ENCODE measurements around the gene MPND.
A peak's percentile ranks its signal among the peaks of the same experiment; 100 is the strongest.

The MPND gene

GRCh38 chr19:4393947-4394590, 50.7 kb downstream of the MPND start:
- Histone ChIP-seq H3K9me3 (ENCODE audit: control insufficient read depth, insufficient read depth, low read depth, low read length) (no peaks in the 10 kb centered on the region), H3K4me3 (ENCODE audit: low read depth, low read length) (no peak overlapping the region), H3K36me3 (ENCODE audit: control insufficient read depth in 2 of 2, insufficient read depth in 1 of 2, low read length in 2 of 2) (peaks cover 3 to 45% of the 10 kb centered on the region in 2 experiments; a peak in 2 of 3 replicates), H3K4me1 (ENCODE audit: control insufficient read depth, insufficient read depth, low read length) (peaks cover 13% of the 10 kb centered on the region), H3K27ac (ENCODE audit: extremely low read depth, low read depth, low read length) (no peak overlapping the region)
- POLR2A ChIA-PET, result interaction anchor here (0.6 to 1.3 kb wide), 6 partner anchors 8 to 51 kb away, joined by 3 to 7 read pairs (median 4); partner anchors contain the start of gene CHAF1A
- no peak for TF ChIP-seq ZBTB48 (tag by site-specific recombination; IDR thresholded peaks at IDR 0.05)
- 0 out of 2 replicates have a peak, but pooled peaks have one; percentile 18 for TF ChIP-seq ZNF362 (tag by site-specific recombination; IDR thresholded peaks at IDR 0.05)
- no peak for TF ChIP-seq IKZF3 (tag by site-specific recombination; IDR thresholded peaks at IDR 0.05)
- TF ChIP-seq ZNF354C (tag by site-specific recombination; IDR thresholded peaks at IDR 0.05; ENCODE audit: borderline replicate concordance, low read depth), result no peak
- TF ChIP-seq ZNF341 (tag by site-specific recombination; IDR thresholded peaks at IDR 0.05; ENCODE audit: low read depth), result peak; percentile 50
- TF ChIP-seq ZNF768 (tag by site-specific recombination; IDR thresholded peaks at IDR 0.05), result no peak
- no peak for TF ChIP-seq REPIN1 (tag by site-specific recombination; IDR thresholded peaks at IDR 0.05; ENCODE audit: low read depth)
- CTCF ChIA-PET, result interaction anchor here (0.7 kb wide), 1 partner anchor 18 kb away, joined by 3 read pairs; no protein-coding TSS in a partner anchor

- POLR2A ChIA-PET, result no interaction called here
- no peaks in the 10 kb centered on the region for H3K4me1 ChIP-seq (ENCODE audit: control insufficient read depth, insufficient read depth, low read length)
- H3K27ac ChIP-seq (ENCODE audit: extremely low read depth, low read depth, low read length), result no peak overlapping the region
- CTCF ChIA-PET, result interaction anchor here (0.7 to 1.3 kb wide), 3 partner anchors 9 to 45 kb away, joined by 3 to 4 read pairs (median 4); no protein-coding TSS in a partner anchor
- peaks cover 3 to 37% of the 10 kb centered on the region in 2 experiments; a peak in 2 of 3 replicates for H3K36me3 ChIP-seq (ENCODE audit: control insufficient read depth in 2 of 2, insufficient read depth in 1 of 2, low read length in 2 of 2)
- H3K4me3 ChIP-seq (ENCODE audit: low read depth, low read length), result no peak overlapping the region
- H3K9me3 ChIP-seq (ENCODE audit: control insufficient read depth, insufficient read depth, low read depth, low read length), result no peaks in the 10 kb centered on the region
- TF ChIP-seq ZNF10 (tag by site-specific recombination; IDR thresholded peaks at IDR 0.05), result peak; percentile 49; the same call in 1 of the 2 replicates
- TF ChIP-seq ZNF76 (tag by site-specific recombination; IDR thresholded peaks at IDR 0.05; ENCODE audit: borderline replicate concordance, low read depth), result no peak
Measured at GRCh38 chr19:4396949-4397783, 53.8 kb downstream of the MPND start.

- ChIA-PET POLR2A (interaction anchor here (1.0 to 1.1 kb wide), 3 partner anchors 24 to 133 kb away, joined by 3 to 6 read pairs (median 4); no protein-coding TSS in a partner anchor), CTCF (interaction anchor here (0.6 to 3.0 kb wide), 17 partner anchors 11 to 391 kb away, joined by 3 to 40 read pairs (median 4); no protein-coding TSS in a partner anchor)
- TF ChIP-seq ZNF302 (tag by site-specific recombination; IDR thresholded peaks at IDR 0.05; ENCODE audit: low read depth) (no peak), ZBTB48 (tag by site-specific recombination; IDR thresholded peaks at IDR 0.05) (0 out of 2 replicates have a peak, but pooled peaks have one; percentile 88), KLF1 (tag by site-specific recombination; IDR thresholded peaks at IDR 0.05) (no peak), ZNF366 (tag by site-specific recombination; conservative IDR thresholded peaks at IDR 0.05) (no peak), SP7 (tag by site-specific recombination; IDR thresholded peaks at IDR 0.05) (0 out of 2 replicates have a peak, but pooled peaks have one; percentile 7), ZNF114 (tag by site-specific recombination; IDR thresholded peaks at IDR 0.05) (no peak), ZXDB (tag by site-specific recombination; IDR thresholded peaks at IDR 0.05) (peak; percentile 74; the same call in 1 of the 2 replicates), ZNF629 (tag by site-specific recombination; IDR thresholded peaks at IDR 0.05) (no peak), HOXD13 (CRISPR knock-in tag; IDR thresholded peaks at IDR 0.05; ENCODE audit: borderline replicate concordance) (no peak), ZBTB20 (tag by site-specific recombination; IDR thresholded peaks at IDR 0.05) (no peak), ZNF549 (tag by site-specific recombination; IDR thresholded peaks at IDR 0.05) (no peak), ZNF335 (tag by site-specific recombination; conservative IDR thresholded peaks at IDR 0.05) (0 out of 2 replicates have a peak, but pooled peaks have one; percentile 72), ZSCAN16 (tag by site-specific recombination; IDR thresholded peaks at IDR 0.05) (no peak), ZBTB17 (tag by site-specific recombination; IDR thresholded peaks at IDR 0.05) (peak; percentile 45), CTCF (tag by site-specific recombination; IDR thresholded peaks at IDR 0.05) (no peak)
- Histone ChIP-seq H3K27ac (ENCODE audit: extremely low read depth, low read depth, low read length) (peak overlapping the region; percentile 84), H3K36me3 (ENCODE audit: control insufficient read depth in 2 of 2, insufficient read depth in 1 of 2, low read length in 2 of 2) (peaks cover 3 to 42% of the 10 kb centered on the region in 2 experiments; a peak in 2 of 3 replicates), H3K4me1 (ENCODE audit: control insufficient read depth, insufficient read depth, low read length) (no peaks in the 10 kb centered on the region), H3K4me3 (ENCODE audit: low read depth, low read length) (peak overlapping the region; percentile 95), H3K9me3 (ENCODE audit: control insufficient read depth, insufficient read depth, low read depth, low read length) (no peaks in the 10 kb centered on the region)
Measured at GRCh38 chr19:4399812-4400134, 56.4 kb downstream of the MPND start.

Measured in HEK293 (cell line).